ENCODE results near the gene BCL7A.

- TF ChIP-seq REST (IDR thresholded peaks at IDR 0.05; ENCODE audit: insufficient read depth in 1 of 2, low read depth in 2 of 2, low read length in 2 of 2) (no peak), POLR2AphosphoS5 (IDR thresholded peaks at IDR 0.05; ENCODE audit: low read depth, low read length) (no peak), SIN3A (IDR thresholded peaks at IDR 0.05; ENCODE audit: borderline replicate concordance, insufficient read depth, low read length) (no peak)
These were observed 41.3 kb upstream of the BCL7A start for GRCh38 chr12:121980191-121980891.
